GM18526 (cell line): ENCODE data around the gene ZNHIT3.

Experiments
- POLR2A ChIP-seq: IDR thresholded peaks from 3 replicates; pipeline ENCODE4 v1.6.1; 2011; ENCODE audit not compliant: insufficient read length; ENCODE audit errors: extremely low read depth

ZNHIT3 gene

DNA sequence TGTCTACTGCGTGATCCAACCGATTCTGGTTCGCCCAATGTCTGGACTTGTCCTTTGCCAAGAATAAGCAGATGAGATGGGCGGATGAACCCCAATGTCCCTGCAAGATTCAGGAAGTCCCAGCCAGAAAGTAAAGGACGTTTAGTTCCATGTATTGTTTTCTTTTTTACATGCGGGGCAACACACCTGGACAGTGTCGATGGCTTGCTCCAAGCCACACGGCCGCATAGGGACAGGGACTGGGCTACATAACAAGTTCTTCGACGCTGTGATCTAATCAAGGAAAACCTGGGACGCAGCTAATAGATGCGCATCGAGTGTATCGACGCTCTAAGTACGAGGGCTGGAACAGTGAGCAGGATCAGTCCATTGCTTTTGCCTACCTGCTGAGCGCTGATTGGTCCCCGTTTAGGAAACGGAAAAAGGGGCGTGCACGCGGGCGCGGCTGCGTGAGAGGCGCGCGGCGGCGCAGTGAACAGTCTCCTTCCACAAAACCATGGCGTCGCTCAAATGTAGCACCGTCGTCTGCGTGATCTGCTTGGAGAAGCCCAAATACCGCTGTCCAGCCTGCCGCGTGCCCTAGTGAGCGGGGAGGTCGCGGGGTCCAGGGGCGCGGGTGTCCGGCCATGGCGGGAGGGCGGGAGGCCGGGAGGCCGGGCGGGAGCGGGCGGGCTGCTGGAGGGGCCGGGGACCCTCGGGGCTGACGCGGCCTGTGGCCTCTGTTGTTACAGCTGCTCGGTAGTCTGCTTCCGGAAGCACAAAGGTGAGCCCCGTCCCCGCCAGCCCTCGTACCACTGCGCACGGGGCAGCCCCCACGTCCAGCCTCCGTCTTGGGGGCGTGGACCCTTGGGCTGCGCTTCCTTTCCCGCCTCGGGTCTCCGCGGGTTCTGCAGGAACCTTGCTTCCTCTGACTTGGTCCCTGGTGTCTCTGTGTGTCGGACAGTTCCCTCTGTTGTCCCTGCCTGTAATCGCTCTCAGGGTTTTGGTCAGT is at the start of gene ZNHIT3:
Gene ZNHIT3 (plus strand): TSS at position 478 of the 991 bp plus-strand sequence. CDS start 19 bp downstream, at position 497.
- peak; percentile 80 for TF ChIP-seq POLR2A

DNA sequence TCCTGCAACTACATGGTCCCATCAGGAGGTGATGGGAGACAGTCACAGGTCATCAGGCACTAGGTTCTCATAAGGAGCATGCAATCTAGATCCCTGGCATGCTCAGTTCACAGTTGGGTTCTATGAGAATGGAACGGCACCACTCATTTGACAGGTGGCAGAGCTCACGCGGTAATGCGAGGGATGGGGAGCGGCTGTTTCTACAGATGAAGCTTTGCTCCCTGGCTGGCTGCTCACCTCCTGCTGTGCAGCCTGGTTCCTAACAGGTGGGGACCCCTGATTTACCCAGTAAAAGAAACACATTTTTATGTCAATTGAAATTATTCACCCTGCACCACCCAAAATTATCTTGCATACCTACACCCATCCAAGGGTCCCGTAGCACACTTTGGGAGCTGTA is 42.7 kb upstream of the ZNHIT3 start:
- no peak for TF ChIP-seq POLR2A

DNA sequence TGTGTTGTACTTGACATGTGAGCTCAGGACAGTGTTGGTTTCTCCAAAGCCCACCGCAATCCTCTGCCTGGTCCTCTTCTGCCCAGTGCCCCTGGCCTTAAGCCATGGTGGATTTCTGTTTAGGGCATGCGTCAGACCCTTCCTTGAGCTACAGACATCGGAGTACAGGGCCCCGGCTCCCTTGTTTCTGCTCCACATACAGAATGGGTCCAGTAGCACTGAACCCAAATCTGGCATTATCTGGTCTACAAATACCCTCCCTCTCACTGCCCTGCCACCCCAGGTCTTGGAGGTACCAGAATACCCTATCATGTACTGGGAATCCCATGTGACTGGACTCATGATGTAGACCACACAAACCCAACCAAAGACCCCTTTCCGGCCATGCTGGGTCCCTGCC is 27.4 kb upstream of the ZNHIT3 start:
- no peak for TF ChIP-seq POLR2A

GRCh38 chr17:36459601-36460000 is 26.9 kb upstream of the ZNHIT3 start:
- no peak for TF ChIP-seq POLR2A

DNA sequence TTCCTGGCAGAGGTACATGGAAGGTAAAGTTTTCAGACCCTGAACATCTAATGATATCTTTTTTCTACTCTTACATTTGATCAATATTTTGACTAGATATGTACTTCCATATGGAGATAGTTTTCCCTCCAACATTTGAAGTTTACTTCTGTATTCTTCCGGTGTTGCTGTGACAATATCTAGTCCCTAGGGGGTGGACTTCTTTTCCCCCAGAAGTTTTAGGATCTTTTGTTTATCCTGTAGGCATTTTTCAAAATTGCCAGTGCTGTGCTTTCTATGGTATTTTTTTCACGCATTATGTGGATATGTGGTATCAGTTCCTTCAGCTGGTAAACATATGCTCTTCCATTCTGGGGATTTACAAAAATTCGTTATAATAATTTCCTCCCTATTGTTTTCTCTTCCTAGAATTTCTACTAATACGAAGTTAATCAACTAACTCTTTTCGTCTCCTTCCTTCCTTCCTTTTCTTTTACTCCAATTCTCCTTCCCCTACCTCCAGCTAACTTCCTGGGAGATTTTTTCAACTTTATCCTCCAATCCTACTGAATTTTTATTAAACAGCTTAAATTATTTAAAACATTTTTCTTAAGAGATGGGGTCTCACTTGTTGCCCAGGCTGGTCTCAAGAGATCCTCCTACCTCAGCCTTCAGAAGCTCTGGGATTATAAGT is 26.1 kb upstream of the ZNHIT3 start:
- no peak for TF ChIP-seq POLR2A

- TF ChIP-seq POLR2A = no peak
Measured at GRCh38 chr17:36461330-36462110, 25.0 kb upstream of the ZNHIT3 start.

DNA sequence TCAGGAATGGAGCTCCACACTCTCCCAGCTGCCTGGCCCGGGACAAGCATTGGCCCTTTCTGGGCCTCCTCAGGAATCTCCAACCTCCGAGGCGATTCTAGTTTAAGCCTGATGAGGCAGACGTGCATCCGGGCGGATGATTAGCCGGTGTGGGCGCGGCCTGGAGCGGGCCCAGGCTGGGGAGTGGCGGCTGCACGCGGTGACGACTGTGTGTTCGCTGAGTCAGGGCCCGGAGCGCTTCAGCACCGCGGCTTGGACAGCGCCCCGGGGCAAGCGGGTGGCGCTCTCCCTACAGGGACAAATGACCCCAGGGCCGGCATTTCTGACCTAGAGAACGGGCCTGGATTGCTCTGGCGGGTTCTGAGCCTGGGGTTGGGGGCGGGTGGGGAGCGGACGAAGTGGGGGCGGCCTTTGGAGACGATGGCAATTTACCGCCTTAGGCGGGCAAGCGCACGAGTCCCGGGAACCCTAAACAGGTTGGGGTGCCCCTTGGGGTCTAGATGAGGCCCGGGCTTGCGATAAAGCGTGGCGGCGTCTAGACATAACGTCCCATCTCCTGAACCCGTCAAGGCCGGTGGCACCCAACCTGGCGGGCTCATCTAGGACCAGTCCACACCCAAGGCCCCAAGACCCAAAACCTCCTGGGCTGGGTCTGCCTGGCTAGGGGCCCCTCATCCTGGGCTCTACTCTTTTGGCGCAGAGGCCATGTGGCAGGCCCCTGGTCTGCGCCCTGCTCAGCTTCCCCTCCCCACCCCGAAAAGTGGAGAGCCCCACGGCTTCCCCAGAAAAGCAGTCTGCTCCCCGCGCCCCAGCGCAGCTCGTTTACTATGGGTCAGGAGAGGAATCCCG is 22.3 kb upstream of the ZNHIT3 start:
- TF ChIP-seq POLR2A = no peak

DNA sequence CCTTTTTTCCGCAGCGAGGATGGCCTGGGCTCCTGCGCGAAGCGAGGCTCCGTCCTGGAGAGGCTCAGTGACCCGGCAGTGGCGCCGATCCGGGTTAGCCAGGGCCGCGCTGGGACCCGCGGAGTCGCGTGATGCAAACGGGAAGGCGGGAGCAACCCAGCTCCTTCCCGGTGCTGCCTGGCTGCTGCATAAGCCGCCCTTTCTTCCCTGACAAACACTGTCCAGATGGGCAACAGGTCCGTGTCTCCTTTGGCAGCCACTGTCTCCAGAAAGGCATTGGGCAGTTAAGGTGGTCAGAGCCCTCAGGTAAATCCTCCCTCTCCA is 21.8 kb upstream of the ZNHIT3 start:
- no peak for TF ChIP-seq POLR2A

GRCh38 chr17:36468903-36469635 is 17.4 kb upstream of the ZNHIT3 start:
- no peak for TF ChIP-seq POLR2A

GRCh38 chr17:36469733-36470132 is 16.7 kb upstream of the ZNHIT3 start:
- no peak for TF ChIP-seq POLR2A

GRCh38 chr17:36470499-36470898 is 16.0 kb upstream of the ZNHIT3 start:
- no peak for TF ChIP-seq POLR2A

DNA sequence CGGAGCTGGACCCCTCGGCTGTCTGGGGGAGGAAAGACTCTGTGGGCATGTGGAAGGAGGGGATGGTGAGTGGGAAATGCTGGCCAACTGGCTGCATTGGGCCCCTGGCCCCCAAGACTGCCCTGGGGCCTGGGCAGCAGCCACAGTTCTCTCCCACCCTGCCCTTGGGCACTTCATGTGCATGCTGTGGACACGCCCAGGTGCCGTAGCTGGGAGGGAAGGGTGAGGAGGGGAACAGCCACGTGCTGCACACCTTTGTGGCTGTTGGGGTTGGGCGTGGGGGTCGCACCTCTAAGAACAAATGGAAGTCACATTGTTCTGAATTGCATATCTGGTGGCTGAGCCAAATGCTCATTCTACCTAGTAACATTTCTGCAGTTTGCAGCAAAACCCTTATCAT is 11.9 kb upstream of the ZNHIT3 start:
- no peak for TF ChIP-seq POLR2A

GRCh38 chr17:36475346-36475970 is 11.0 kb upstream of the ZNHIT3 start:
- TF ChIP-seq POLR2A = no peak

GRCh38 chr17:36481829-36482228 is 4.7 kb upstream of the ZNHIT3 start:
- TF ChIP-seq POLR2A = no peak
